NCI-H345 (cell line): ENCODE data around the gene FAF2.
A peak's percentile ranks its signal among the peaks of the same experiment; 100 is the strongest.
"Not testable (repeated sequence)": the region's sequence is repeated elsewhere in the genome, so short reads cannot be mapped to it uniquely, and the experiment has no call there.

Experiments
- DNase-seq: peaks from one replicate; lab custom pipeline; 2025; lab: John Stamatoyannopoulos, UW

FAF2 gene

GRCh38 chr5:176447978-176448608, at the start of gene FAF2:
TSS of gene FAF2 (plus strand) at chr5:176448385. CDS start at chr5:176448408, 23 bp downstream.
- DNase-seq, result peak; percentile 97

- no peak for DNase-seq
Measured at GRCh38 chr5:176400382-176401156, 47.6 kb upstream of the FAF2 start.

GRCh38 chr5:176401281-176402205, 46.6 kb upstream of the FAF2 start:
- DNase-seq, result no peak

GRCh38 chr5:176405656-176406435, 42.3 kb upstream of the FAF2 start:
- DNase-seq, result no peak

- DNase-seq, result no peak
Measured at GRCh38 chr5:176406436-176407052, 41.6 kb upstream of the FAF2 start.

GRCh38 chr5:176407456-176408251, 40.5 kb upstream of the FAF2 start:
- DNase-seq, result no peak

GRCh38 chr5:176408252-176408573, 40.0 kb upstream of the FAF2 start:
- DNase-seq, result not testable (repeated sequence)

GRCh38 chr5:176408590-176408989, 39.6 kb upstream of the FAF2 start:
- no peak for DNase-seq

- DNase-seq, result no peak
Measured at GRCh38 chr5:176409765-176410164, 38.4 kb upstream of the FAF2 start.

- DNase-seq, result no peak
Measured at GRCh38 chr5:176410486-176411180, 37.6 kb upstream of the FAF2 start.

- DNase-seq, result no peak
Measured at GRCh38 chr5:176412517-176413254, 35.5 kb upstream of the FAF2 start.

GRCh38 chr5:176413255-176413565, 35.0 kb upstream of the FAF2 start:
- DNase-seq, result no peak

- no peak for DNase-seq
Measured at GRCh38 chr5:176413709-176414191, 34.4 kb upstream of the FAF2 start.

GRCh38 chr5:176414704-176415103, 33.5 kb upstream of the FAF2 start:
- DNase-seq, result no peak

GRCh38 chr5:176415240-176415951, 32.8 kb upstream of the FAF2 start:
- DNase-seq, result no peak

GRCh38 chr5:176415952-176416924, 31.9 kb upstream of the FAF2 start, which contains the start of gene CLTB:
TSS of gene CLTB (minus strand) at chr5:176416539. CDS start at chr5:176416363, 176 bp downstream.
- peak; percentile 91 for DNase-seq

GRCh38 chr5:176416965-176417364, 31.2 kb upstream of the FAF2 start:
- no peak for DNase-seq
